DND-41 (cell line): Measurements from ENCODE around the gene ZSWIM6.

Source experiments
- ATAC-seq: fragments of 200-7000 bp; cut with Tn5 transposase; 3 replicates; pipeline ENCODE4 v1.9.1; 2021; ENCODE audit warnings: low read depth; ENCODE audit not compliant: insufficient read depth
- DNase-seq: peaks from one replicate; pipeline ENCODE4 v3.0.0-alpha.2; 2020
- H2AFZ ChIP-seq: 2 replicates; pipeline ENCODE4 v1.6.0; 2012; ENCODE audit warnings: low read depth, low read length
- H3K27ac ChIP-seq: 2 replicates; pipeline ENCODE4 v1.5.1; 2012; ENCODE audit warnings: low read length, inconsistent platforms
- H3K27me3 ChIP-seq: fragments of 200-600 bp; sonication (generic); 2 replicates; pipeline ENCODE4 v1.6.0; 2012; ENCODE audit warnings: low read length, mild to moderate bottlenecking, inconsistent platforms; ENCODE audit not compliant: insufficient read depth, poor library complexity
- H3K36me3 ChIP-seq: 2 replicates; pipeline ENCODE4 v1.5.1; 2012; ENCODE audit warnings: low read length, inconsistent platforms; ENCODE audit not compliant: insufficient read depth
- H3K4me1 ChIP-seq: 2 replicates; pipeline ENCODE4 v1.5.1; 2012; ENCODE audit warnings: mild to moderate bottlenecking, low read length; ENCODE audit not compliant: insufficient read depth
- H3K4me2 ChIP-seq: 2 replicates; pipeline ENCODE4 v1.6.0; 2012; ENCODE audit warnings: mild to moderate bottlenecking, moderate library complexity, low read length, inconsistent platforms; ENCODE audit not compliant: insufficient read depth
- H3K4me3 ChIP-seq, 2 experiments: fragments of 200-600 bp in 1 of 2; shearing (Covaris generic) in 1 of 2; 2 replicates each; pipeline ENCODE4 v1.5.1; 2012 to 2016; ENCODE audit warnings: inconsistent platforms in 2 of 2, low read length in 2 of 2, mild to moderate bottlenecking in 2 of 2, low read depth in 1 of 2, moderate library complexity in 1 of 2
- H3K79me2 ChIP-seq: 2 replicates; pipeline ENCODE4 v1.6.0; 2012; ENCODE audit warnings: low read length, inconsistent platforms; ENCODE audit not compliant: insufficient read depth
- H3K9ac ChIP-seq: 2 replicates; pipeline ENCODE4 v1.6.0; 2012; ENCODE audit warnings: low read depth, mild to moderate bottlenecking, inconsistent platforms, low read length, moderate library complexity
- H3K9me3 ChIP-seq: 2 replicates; pipeline ENCODE4 v1.5.1; 2012; ENCODE audit warnings: low read length, moderate library complexity, mild to moderate bottlenecking, inconsistent platforms; ENCODE audit not compliant: insufficient read depth, severe bottlenecking
- H4K20me1 ChIP-seq: 2 replicates; pipeline ENCODE4 v1.6.0; 2012; ENCODE audit warnings: low read length; ENCODE audit not compliant: insufficient read depth
- CTCF ChIP-seq: IDR thresholded peaks from 2 replicates; pipeline ENCODE4 v1.5.1; 2012; ENCODE audit warnings: borderline replicate concordance, low read length, moderate library complexity, mild to moderate bottlenecking; ENCODE audit not compliant: poor library complexity, severe bottlenecking; ENCODE audit errors: extremely low read depth
- EZH2 ChIP-seq: IDR thresholded peaks from 3 replicates; pipeline ENCODE4 v1.6.1; 2012; ENCODE audit warnings: borderline replicate concordance, low read depth, mild to moderate bottlenecking, moderate library complexity, low read length, inconsistent platforms; ENCODE audit not compliant: severe bottlenecking

The ZSWIM6 gene

GRCh38 chr5:61289669-61290306, 42.3 kb upstream of the ZSWIM6 start:
- H3K4me1 ChIP-seq: no peaks in the 10 kb centered on the region
- no peaks in the 10 kb centered on the region for H3K27me3 ChIP-seq
- no peak for TF ChIP-seq EZH2
- no peak for TF ChIP-seq CTCF
- H2AFZ ChIP-seq: no peak overlapping the region
- no peak for ATAC-seq
- H3K79me2 ChIP-seq: no peaks in the 10 kb centered on the region
- H3K4me3 ChIP-seq: no peak overlapping the region
- H3K36me3 ChIP-seq: no peaks in the 10 kb centered on the region
- no peak for DNase-seq
- H3K27ac ChIP-seq: no peak overlapping the region
- no peaks in the 10 kb centered on the region for H4K20me1 ChIP-seq
- no peaks in the 10 kb centered on the region for H3K9me3 ChIP-seq
- no peak overlapping the region for H3K9ac ChIP-seq
- no peak overlapping the region for H3K4me2 ChIP-seq

DNA sequence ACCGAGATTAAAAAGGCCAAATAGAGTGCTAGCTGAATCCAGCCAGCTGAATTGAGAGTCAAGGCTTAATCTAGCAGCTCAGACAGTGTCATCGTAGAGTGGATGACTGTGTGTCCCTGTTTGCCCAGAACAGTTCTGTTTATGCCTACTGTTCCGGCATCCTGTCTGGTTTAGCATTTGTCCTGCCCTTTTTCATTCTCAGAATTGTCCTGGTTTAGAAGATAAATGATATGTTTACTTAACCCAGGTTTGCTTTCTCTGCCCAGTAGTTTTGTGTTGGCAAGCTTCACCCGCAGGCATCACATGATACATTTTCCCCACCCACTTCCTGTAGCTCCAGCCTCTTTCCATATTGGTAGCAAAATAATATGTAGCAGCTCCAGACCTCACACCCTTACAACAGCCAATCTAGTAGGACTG, 41.3 kb upstream of the ZSWIM6 start:
- no peak for TF ChIP-seq CTCF
- no peak for TF ChIP-seq EZH2
- no peak for DNase-seq
- Histone ChIP-seq H2AFZ (0 out of 2 replicates have a peak overlapping the region, but pooled peaks have one; percentile 27), H3K4me1 (no peaks in the 10 kb centered on the region), H4K20me1 (no peaks in the 10 kb centered on the region), H3K79me2 (no peaks in the 10 kb centered on the region), H3K27ac (no peak overlapping the region), H3K9me3 (no peaks in the 10 kb centered on the region), H3K9ac (no peak overlapping the region), H3K4me3 (no peak overlapping the region), H3K36me3 (no peaks in the 10 kb centered on the region), H3K4me2 (no peak overlapping the region), H3K27me3 (no peaks in the 10 kb centered on the region)
- ATAC-seq: no peak

DNA sequence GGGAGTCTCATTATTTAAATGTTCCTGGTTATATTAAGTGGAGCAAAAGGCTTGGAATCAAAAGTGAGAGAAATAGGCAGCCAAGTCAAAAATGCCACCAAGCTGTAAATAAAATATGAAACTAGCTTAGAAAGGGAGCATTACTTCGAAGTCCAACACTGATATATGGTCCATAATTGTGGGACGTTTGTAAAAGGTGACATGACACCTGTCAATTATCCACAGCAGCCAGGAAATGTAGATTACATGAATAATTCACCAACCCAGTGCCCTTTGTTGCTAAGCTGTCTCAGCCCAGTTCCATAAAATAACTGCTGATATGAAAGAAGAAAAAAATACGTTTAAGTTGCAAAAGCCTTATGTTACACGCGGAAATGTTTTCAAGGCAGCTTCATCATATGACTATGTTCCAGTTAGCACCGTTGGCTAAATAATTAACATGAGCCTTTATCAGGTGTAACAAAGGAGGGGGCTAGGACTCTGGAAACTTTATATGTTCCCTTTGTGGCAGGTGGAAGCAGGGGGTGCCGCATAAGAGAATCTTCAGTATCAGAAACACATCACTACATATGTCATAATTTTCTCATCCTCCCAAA, 39.9 kb upstream of the ZSWIM6 start:
- no peak overlapping the region for H3K27ac ChIP-seq
- H3K27me3 ChIP-seq: no peaks in the 10 kb centered on the region
- no peak for TF ChIP-seq EZH2
- no peak for TF ChIP-seq CTCF
- no peaks in the 10 kb centered on the region for H4K20me1 ChIP-seq
- no peak overlapping the region for H2AFZ ChIP-seq
- H3K4me3 ChIP-seq: no peak overlapping the region
- no peaks in the 10 kb centered on the region for H3K9me3 ChIP-seq
- H3K79me2 ChIP-seq: no peaks in the 10 kb centered on the region
- DNase-seq (no peak), ATAC-seq (no peak)
- H3K4me1 ChIP-seq: no peaks in the 10 kb centered on the region
- H3K4me2 ChIP-seq: no peak overlapping the region
- no peaks in the 10 kb centered on the region for H3K36me3 ChIP-seq
- no peak overlapping the region for H3K9ac ChIP-seq
